NOMO-1 treated with DMSO at 0.1 percent for 48 hours (cell line): ENCODE results near the gene MAP4K4.

Experiments
- DNase-seq: peaks from one replicate; lab custom pipeline; 2025; ENCODE audit not compliant: unreplicated experiment; lab: John Stamatoyannopoulos, UW

MAP4K4 gene

GRCh38 chr2:101697124-101698013 is at the start of gene MAP4K4:
Gene MAP4K4 (plus strand): TSS chr2:101697707. CDS start chr2:101698081, 374 bp downstream.
- DNase-seq: peak; percentile 87

GRCh38 chr2:101653469-101653868 is 44.0 kb upstream of the MAP4K4 start:
- DNase-seq: no peak

GRCh38 chr2:101655702-101656422 is 41.6 kb upstream of the MAP4K4 start:
- no peak for DNase-seq

- DNase-seq: no peak
Observed at GRCh38 chr2:101657787-101658186, 39.7 kb upstream of the MAP4K4 start.

GRCh38 chr2:101658387-101658786 is 39.1 kb upstream of the MAP4K4 start:
- no peak for DNase-seq

GRCh38 chr2:101665312-101665711 is 32.2 kb upstream of the MAP4K4 start:
- no peak for DNase-seq

- DNase-seq: no peak
Observed at GRCh38 chr2:101667823-101668222, 29.7 kb upstream of the MAP4K4 start.

- DNase-seq: no peak
Observed at GRCh38 chr2:101672047-101672446, 25.5 kb upstream of the MAP4K4 start.

- DNase-seq: no peak
Observed at GRCh38 chr2:101673920-101674319, 23.6 kb upstream of the MAP4K4 start.

- no peak for DNase-seq
Observed at GRCh38 chr2:101675512-101675911, 22.0 kb upstream of the MAP4K4 start.

- no peak for DNase-seq
Observed at GRCh38 chr2:101676674-101677073, 20.8 kb upstream of the MAP4K4 start.

GRCh38 chr2:101677658-101678057 is 19.8 kb upstream of the MAP4K4 start:
- peak; percentile 26 for DNase-seq

- no peak for DNase-seq
Observed at GRCh38 chr2:101678379-101678778, 19.1 kb upstream of the MAP4K4 start.

- no peak for DNase-seq
Observed at GRCh38 chr2:101679037-101679726, 18.3 kb upstream of the MAP4K4 start.

- no peak for DNase-seq
Observed at GRCh38 chr2:101679801-101680487, 17.6 kb upstream of the MAP4K4 start.

- DNase-seq: no peak
Observed at GRCh38 chr2:101682311-101682710, 15.2 kb upstream of the MAP4K4 start.

- DNase-seq: no peak
Observed at GRCh38 chr2:101684313-101684712, 13.2 kb upstream of the MAP4K4 start.

- DNase-seq: no peak
Observed at GRCh38 chr2:101688261-101688660, 9.2 kb upstream of the MAP4K4 start.

GRCh38 chr2:101689114-101689825 is 8.2 kb upstream of the MAP4K4 start:
- no peak for DNase-seq

GRCh38 chr2:101690547-101691152 is 6.9 kb upstream of the MAP4K4 start:
- DNase-seq: no peak
